WTC11 (cell line): ENCODE data around the gene STAT1. TPM values are rescaled to one million over a fixed set of nuclear protein-coding genes. Genes with fewer than 3 reads are reported as not detected.
A peak's percentile ranks its signal among the peaks of the same experiment; 100 is the strongest.

Source experiments
- ATAC-seq: fragments of 200-7000 bp; cut with Tn5 transposase; 2 replicates; pipeline ENCODE4 v1.10.0; 2021; ENCODE audit warnings: mild to moderate bottlenecking, moderate library complexity
- CTCF ChIA-PET: fragments of 300-600 bp; sonication (Branson Sonifier 250); formaldehyde crosslinking; loops from one replicate; lab custom pipeline; 2021; ENCODE audit warnings: antibody characterized with exemption; lab: Charles Lee
- POLR2A ChIA-PET: fragments of 350-600 bp; sonication (Branson Sonifier 250); formaldehyde crosslinking; loops from one replicate; lab custom pipeline; 2021; ENCODE audit warnings: antibody characterized with exemption; lab: Charles Lee
- DNase-seq: peaks from one replicate; pipeline ENCODE4 v3.0.0; 2021; ENCODE audit warnings: low spot score
- H3K27ac Mint-ChIP-seq: 2 replicates; pipeline ENCODE4 v1.8.0; 2021; ENCODE audit warnings: mixed read lengths
- H3K27me3 Mint-ChIP-seq: 2 replicates; pipeline ENCODE4 v1.8.0; 2021; ENCODE audit warnings: low read depth, mild to moderate bottlenecking, moderate library complexity, mixed read lengths
- H3K36me3 Mint-ChIP-seq: 2 replicates; pipeline ENCODE4 v1.8.0; 2021; ENCODE audit warnings: mixed read lengths
- H3K4me1 Mint-ChIP-seq: 2 replicates; pipeline ENCODE4 v1.8.0; 2022; ENCODE audit warnings: mixed read lengths
- H3K4me3 Mint-ChIP-seq: 2 replicates; pipeline ENCODE4 v1.8.0; 2021; ENCODE audit warnings: mild to moderate bottlenecking, moderate library complexity, mixed read lengths
- H3K9me3 Mint-ChIP-seq: 2 replicates; pipeline ENCODE4 v1.8.0; 2021; ENCODE audit warnings: mixed read lengths
- ATF3 ChIP-seq: sonication (generic); formaldehyde crosslinking; conservative IDR thresholded peaks from 2 replicates; pipeline ENCODE4 v1.8.1; 2022; ENCODE audit warnings: mild to moderate bottlenecking, missing genetic modification reagents
- ATF6 ChIP-seq: sonication (generic); formaldehyde crosslinking; IDR thresholded peaks from 2 replicates; pipeline ENCODE4 v1.8.1; 2023; ENCODE audit warnings: mild to moderate bottlenecking, missing genetic modification reagents
- CREM ChIP-seq: sonication (generic); formaldehyde crosslinking; IDR thresholded peaks from 2 replicates; pipeline ENCODE4 v1.8.1; 2022; ENCODE audit warnings: mild to moderate bottlenecking, missing genetic modification reagents, moderate library complexity
- CTCF ChIP-seq: fragments of 200-600 bp; IDR thresholded peaks from 2 replicates; pipeline ENCODE4 v1.8.0; 2022; ENCODE audit warnings: antibody characterized with exemption
- GRHL2 ChIP-seq: fragments of 250-450 bp; sonication (Bioruptor Pico); IDR thresholded peaks from 2 replicates; pipeline ENCODE4 v1.8.0; 2022; ENCODE audit warnings: mild to moderate bottlenecking, moderate library complexity; ENCODE audit not compliant: insufficient replicate concordance, severe bottlenecking
- IRF2 ChIP-seq: sonication (generic); formaldehyde crosslinking; IDR thresholded peaks from 2 replicates; pipeline ENCODE4 v1.8.0; 2022; ENCODE audit warnings: low read depth, missing genetic modification reagents, borderline replicate concordance
- MYBL2 ChIP-seq: sonication (generic); formaldehyde crosslinking; IDR thresholded peaks from 2 replicates; pipeline ENCODE4 v1.8.1; 2023; ENCODE audit warnings: mild to moderate bottlenecking, moderate library complexity, missing genetic modification reagents
- NR2C2 ChIP-seq: sonication (generic); formaldehyde crosslinking; IDR thresholded peaks from 2 replicates; pipeline ENCODE4 v1.8.0; 2022; ENCODE audit warnings: mild to moderate bottlenecking, missing genetic modification reagents
- OVOL2 ChIP-seq: fragments of 250-450 bp; sonication (Bioruptor Pico); IDR thresholded peaks from 2 replicates; pipeline ENCODE4 v1.9.0; 2021; ENCODE audit warnings: mild to moderate bottlenecking, borderline replicate concordance
- PRDM15 ChIP-seq: sonication (generic); formaldehyde crosslinking; IDR thresholded peaks from 2 replicates; pipeline ENCODE4 v1.8.0; 2022; ENCODE audit warnings: missing genetic modification reagents
- PRRX2 ChIP-seq: fragments of 250-450 bp; sonication (Bioruptor Pico); IDR thresholded peaks from 2 replicates; pipeline ENCODE4 v1.8.0; 2021; ENCODE audit warnings: mild to moderate bottlenecking
- RELA ChIP-seq: sonication (generic); formaldehyde crosslinking; IDR thresholded peaks from 2 replicates; pipeline ENCODE4 v1.8.1; 2022; ENCODE audit warnings: missing genetic modification reagents, mild to moderate bottlenecking, borderline replicate concordance
- SMAD3 ChIP-seq: sonication (generic); formaldehyde crosslinking; IDR thresholded peaks from 2 replicates; pipeline ENCODE4 v1.8.0; 2022; ENCODE audit warnings: missing genetic modification reagents, mild to moderate bottlenecking, borderline replicate concordance
- SMAD4 ChIP-seq: sonication (generic); formaldehyde crosslinking; IDR thresholded peaks from 2 replicates; pipeline ENCODE4 v1.8.0; 2022; ENCODE audit warnings: mild to moderate bottlenecking, missing genetic modification reagents
- SP1 ChIP-seq: sonication (generic); formaldehyde crosslinking; conservative IDR thresholded peaks from 2 replicates; pipeline ENCODE4 v1.8.1; 2022; ENCODE audit warnings: missing genetic modification reagents
- STAT6 ChIP-seq: sonication (generic); formaldehyde crosslinking; conservative IDR thresholded peaks from 2 replicates; pipeline ENCODE4 v1.8.1; 2023; ENCODE audit warnings: mild to moderate bottlenecking, low read depth, missing genetic modification reagents, moderate library complexity
- TCF7 ChIP-seq: sonication (generic); formaldehyde crosslinking; IDR thresholded peaks from 2 replicates; pipeline ENCODE4 v1.8.0; 2022; ENCODE audit warnings: mild to moderate bottlenecking, low read depth, missing genetic modification reagents, moderate library complexity
- TEAD4 ChIP-seq: sonication (generic); formaldehyde crosslinking; IDR thresholded peaks from 2 replicates; pipeline ENCODE4 v1.8.0; 2022; ENCODE audit warnings: mild to moderate bottlenecking, missing genetic modification reagents
- ZBTB21 ChIP-seq: sonication (generic); formaldehyde crosslinking; IDR thresholded peaks from 2 replicates; pipeline ENCODE4 v1.8.1; 2023; ENCODE audit warnings: mild to moderate bottlenecking, missing genetic modification reagents, borderline replicate concordance
- ZNF281 ChIP-seq: sonication (generic); formaldehyde crosslinking; IDR thresholded peaks from 2 replicates; pipeline ENCODE4 v1.8.0; 2023; ENCODE audit warnings: mild to moderate bottlenecking, missing genetic modification reagents
- total RNA-seq: library from RNA; stranded (reverse); gene quantifications from 3 replicates; pipeline ENCODE4 v1.2.3, GENCODE V29; 2021

The STAT1 gene
- total RNA-seq, 1 experiment from 2014 or later = 36.1 TPM

- TF ChIP-seq ATF3 (CRISPR knock-in tag) (no peak), ZBTB21 (CRISPR knock-in tag) (no peak), MYBL2 (CRISPR knock-in tag) (no peak), OVOL2 (CRISPR knock-in tag) (no peak), RELA (CRISPR knock-in tag) (no peak), PRDM15 (no peak), STAT6 (no peak), TEAD4 (CRISPR knock-in tag) (no peak), CREM (CRISPR knock-in tag) (no peak), PRRX2 (CRISPR knock-in tag) (no peak), SMAD4 (no peak), IRF2 (no peak), SMAD3 (CRISPR knock-in tag) (no peak), CTCF (no peak), SP1 (CRISPR knock-in tag) (no peak), GRHL2 (CRISPR knock-in tag) (no peak), NR2C2 (no peak), ZNF281 (no peak), TCF7 (CRISPR knock-in tag) (no peak), ATF6 (CRISPR knock-in tag) (no peak)
- ChIA-PET POLR2A (no interaction called here), CTCF (no interaction called here)
- no peaks in the 10 kb centered on the region for H3K27me3 Mint-ChIP-seq
- peaks cover 89% of the 10 kb centered on the region for H3K36me3 Mint-ChIP-seq
- 0 out of 2 replicates have a peak, but pooled peaks cover 2% of the 10 kb centered on the region for H3K4me1 Mint-ChIP-seq
- H3K9me3 Mint-ChIP-seq = no peaks in the 10 kb centered on the region
- DNase-seq (peak; percentile 41), ATAC-seq (no peak)
- H3K4me3 Mint-ChIP-seq = no peak overlapping the region
- H3K27ac Mint-ChIP-seq = no peak overlapping the region
Measured at GRCh38 chr2:190986221-190986953, 27.6 kb downstream of the STAT1 start.
